ENCODE data around the gene BAD. TPM values are rescaled to one million over a fixed set of nuclear protein-coding genes. Genes with fewer than 3 reads are reported as not detected.
"Not testable (repeated sequence)": the region's sequence is repeated elsewhere in the genome, so short reads cannot be mapped to it uniquely, and the experiment has no call there.

Gene BAD
- total and polyA plus RNA-seq, 10 of the 15 experiments (the other 5 are each of a cell fraction or from before 2014, with no cell fraction given), result 1.5 to 67.2 (median 39.6) TPM

GRCh38 chr11:64324692-64325469 is 40.4 kb upstream of the BAD start:
- no peak overlapping the region for H3K27ac ChIP-seq (ENCODE audit: control insufficient read depth, insufficient read depth)
- DNase-seq (ENCODE audit: low read depth, low spot score) (no peak), ATAC-seq (peak; percentile 66), FAIRE-seq (no peak)
- ChIA-PET CTCF (interaction anchor here (2.8 to 3.6 kb wide), 2 partner anchors 7 to 31 kb away, joined by 18 to 19 read pairs; no protein-coding TSS in a partner anchor), POLR2A (interaction anchor here (0.6 to 1.5 kb wide), 4 partner anchors 11 to 339 kb away, joined by 3 to 6 read pairs (median 4); no protein-coding TSS in a partner anchor), SMC1A (ENCODE audit: uncharacterized antibody, unreplicated experiment) (no interaction called here), RAD21 (ENCODE audit: unreplicated experiment) (interaction anchor here (0.7 to 2.0 kb wide), 3 partner anchors 10 to 30 kb away, joined by 3 to 6 read pairs (median 4); no protein-coding TSS in a partner anchor)
- intact Hi-C loops (cut with micrococcal nuclease; ENCODE audit: unreplicated experiment), result no loop called here
- 85% methylated on average over 10 of the region's 11 CpGs for WGBS (ENCODE audit: insufficient coverage, insufficient replicate concordance, low lambda C conversion rate, missing lambda C conversion rate)
- no peak overlapping the region for H3K9ac ChIP-seq (ENCODE audit: control insufficient read depth, insufficient read depth, low read length)
- H3K36me3 ChIP-seq (ENCODE audit: control insufficient read depth in 2 of 2, insufficient read depth in 2 of 2, low read length in 1 of 2), result peaks cover 0 to 2% of the 10 kb centered on the region in 2 experiments; a peak in 2 of 4 replicates
- no peak overlapping the region for H3K4me3 ChIP-seq
- no peaks in the 10 kb centered on the region for H3K27me3 ChIP-seq (replicated peaks in 1 of 2; ENCODE audit: control insufficient read depth in 2 of 2, insufficient read depth in 2 of 2, low read length in 1 of 2)
- no peaks in the 10 kb centered on the region for H4K20me1 ChIP-seq (ENCODE audit: control insufficient read depth, insufficient read depth)
- no peaks in the 10 kb centered on the region; the same call in 1 of the 2 replicates for H3K79me2 ChIP-seq (ENCODE audit: control insufficient read depth, insufficient read depth, low read length)
- no peak overlapping the region for H3K4me2 ChIP-seq (ENCODE audit: control insufficient read depth, insufficient read depth)
- in situ Hi-C loops (cut with MboI), result no loop called here
- BruUV-seq (replicated peaks), result no TSS peak
- no peak overlapping the region for H2AFZ ChIP-seq (ENCODE audit: control insufficient read depth, low read depth, low read length)
- H3K4me1 ChIP-seq (ENCODE audit: control insufficient read depth, insufficient read depth, low read length), result no peaks in the 10 kb centered on the region
- TF ChIP-seq SUPT20H (IDR thresholded peaks at IDR 0.05; ENCODE audit: borderline replicate concordance, control insufficient read depth, low read depth, low read length) (no peak), PML (IDR thresholded peaks at IDR 0.05; ENCODE audit: low read length) (no peak), POLR2A (IDR thresholded peaks at IDR 0.05; ENCODE audit: low read depth, low read length) (no peak), ETV6 (conservative IDR thresholded peaks at IDR 0.05 in 1 of 2, IDR thresholded peaks at IDR 0.05 in 1 of 2; ENCODE audit: borderline replicate concordance in 1 of 2, low read depth in 1 of 2) (no peak), ZNF384 (IDR thresholded peaks at IDR 0.05; ENCODE audit: borderline replicate concordance, low read depth, low read length) (peak; percentile 52; the same call in 1 of the 2 replicates), BHLHE40 (IDR thresholded peaks at IDR 0.05; ENCODE audit: borderline replicate concordance in 1 of 2, low read depth in 2 of 2, low read length in 1 of 2) (no peak), POLR2AphosphoS2 (IDR thresholded peaks at IDR 0.05; ENCODE audit: low read depth, low read length) (no peak)
- TF ChIP-seq, protein P1, sequence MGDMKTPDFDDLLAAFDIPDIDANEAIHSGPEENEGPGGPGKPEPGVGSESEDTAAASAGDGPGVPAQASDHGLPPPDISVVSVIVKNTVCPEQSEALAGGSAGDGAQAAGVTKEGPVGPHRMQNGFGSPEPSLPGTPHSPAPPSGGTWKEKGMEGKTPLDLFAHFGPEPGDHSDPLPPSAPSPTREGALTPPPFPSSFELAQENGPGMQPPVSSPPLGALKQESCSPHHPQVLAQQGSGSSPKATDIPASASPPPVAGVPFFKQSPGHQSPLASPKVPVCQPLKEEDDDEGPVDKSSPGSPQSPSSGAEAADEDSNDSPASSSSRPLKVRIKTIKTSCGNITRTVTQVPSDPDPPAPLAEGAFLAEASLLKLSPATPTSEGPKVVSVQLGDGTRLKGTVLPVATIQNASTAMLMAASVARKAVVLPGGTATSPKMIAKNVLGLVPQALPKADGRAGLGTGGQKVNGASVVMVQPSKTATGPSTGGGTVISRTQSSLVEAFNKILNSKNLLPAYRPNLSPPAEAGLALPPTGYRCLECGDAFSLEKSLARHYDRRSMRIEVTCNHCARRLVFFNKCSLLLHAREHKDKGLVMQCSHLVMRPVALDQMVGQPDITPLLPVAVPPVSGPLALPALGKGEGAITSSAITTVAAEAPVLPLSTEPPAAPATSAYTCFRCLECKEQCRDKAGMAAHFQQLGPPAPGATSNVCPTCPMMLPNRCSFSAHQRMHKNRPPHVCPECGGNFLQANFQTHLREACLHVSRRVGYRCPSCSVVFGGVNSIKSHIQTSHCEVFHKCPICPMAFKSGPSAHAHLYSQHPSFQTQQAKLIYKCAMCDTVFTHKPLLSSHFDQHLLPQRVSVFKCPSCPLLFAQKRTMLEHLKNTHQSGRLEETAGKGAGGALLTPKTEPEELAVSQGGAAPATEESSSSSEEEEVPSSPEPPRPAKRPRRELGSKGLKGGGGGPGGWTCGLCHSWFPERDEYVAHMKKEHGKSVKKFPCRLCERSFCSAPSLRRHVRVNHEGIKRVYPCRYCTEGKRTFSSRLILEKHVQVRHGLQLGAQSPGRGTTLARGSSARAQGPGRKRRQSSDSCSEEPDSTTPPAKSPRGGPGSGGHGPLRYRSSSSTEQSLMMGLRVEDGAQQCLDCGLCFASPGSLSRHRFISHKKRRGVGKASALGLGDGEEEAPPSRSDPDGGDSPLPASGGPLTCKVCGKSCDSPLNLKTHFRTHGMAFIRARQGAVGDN (IDR thresholded peaks at IDR 0.05), result no peak
- H3K9me3 ChIP-seq (replicated peaks; ENCODE audit: control insufficient read depth, insufficient read depth, low read length), result no peaks in the 10 kb centered on the region; the same call in 2 of the 3 replicates

- ATAC-seq, result peak; percentile 14; the same call in 1 of the 3 replicates
- in situ Hi-C loops (cut with MboI); H2AFZ ChIP-seq (ENCODE audit: control insufficient read depth, low read depth, low read length); H3K9me3 ChIP-seq (replicated peaks; ENCODE audit: control insufficient read depth, insufficient read depth, low read length); H3K4me3 ChIP-seq; H4K20me1 ChIP-seq (ENCODE audit: control insufficient read depth, insufficient read depth); H3K27ac ChIP-seq (ENCODE audit: control insufficient read depth, insufficient read depth); H3K36me3 ChIP-seq (ENCODE audit: control insufficient read depth in 2 of 2, insufficient read depth in 2 of 2, low read length in 1 of 2); DNase-seq (ENCODE audit: low read depth, low spot score); intact Hi-C loops (cut with micrococcal nuclease; ENCODE audit: unreplicated experiment); FAIRE-seq; H3K27me3 ChIP-seq (replicated peaks in 1 of 2; ENCODE audit: control insufficient read depth in 2 of 2, insufficient read depth in 2 of 2, low read length in 1 of 2); H3K79me2 ChIP-seq (ENCODE audit: control insufficient read depth, insufficient read depth, low read length); H3K4me2 ChIP-seq (ENCODE audit: control insufficient read depth, insufficient read depth); H3K9ac ChIP-seq (ENCODE audit: control insufficient read depth, insufficient read depth, low read length); H3K4me1 ChIP-seq (ENCODE audit: control insufficient read depth, insufficient read depth, low read length); BruUV-seq (replicated peaks); SMC1A ChIA-PET (ENCODE audit: uncharacterized antibody, unreplicated experiment): not testable (repeated sequence)
- ChIA-PET POLR2A (interaction anchor here (0.6 to 1.0 kb wide), 4 partner anchors 8 to 1621 kb away, joined by 3 to 6 read pairs (median 4); no protein-coding TSS in a partner anchor), RAD21 (ENCODE audit: unreplicated experiment) (interaction anchor here (0.8 to 2.0 kb wide), 2 partner anchors 8 to 11 kb away, joined by 4 to 6 read pairs; no protein-coding TSS in a partner anchor), CTCF (interaction anchor here (0.7 to 3.6 kb wide), 5 partner anchors 8 to 458 kb away, joined by 3 to 19 read pairs (median 5); no protein-coding TSS in a partner anchor)
- 89% methylated on average over 4 of the region's 4 CpGs for WGBS (ENCODE audit: insufficient coverage, insufficient replicate concordance, low lambda C conversion rate, missing lambda C conversion rate)
Observed at GRCh38 chr11:64323984-64324383, 39.5 kb upstream of the BAD start.
